Jurkat, Clone E6-1 (cell line): ENCODE measurements around the gene APBB1IP. TPM values are rescaled to one million over a fixed set of nuclear protein-coding genes. Genes with fewer than 3 reads are reported as not detected.
"Not testable (repeated sequence)": the region's sequence is repeated elsewhere in the genome, so short reads cannot be mapped to it uniquely, and the experiment has no call there.

Source experiments
- DNase-seq: peaks from one replicate; pipeline ENCODE4 v3.0.0-alpha.2; 2011; ENCODE audit warnings: low read depth, low spot score
- H3K4me3 ChIP-seq: 2 replicates; pipeline ENCODE4 v1.5.1; 2011; ENCODE audit warnings: mild to moderate bottlenecking, low read length, control low read depth, moderate library complexity
- polyA plus RNA-seq: library from polyadenylated mRNA; unstranded; fragments of >200 nt; gene quantifications from one replicate; pipeline ENCODE4 v1.2.1, GENCODE V29; 2012; ENCODE audit warnings: missing spikeins; ENCODE audit not compliant: insufficient read length, insufficient read depth

The APBB1IP gene
- 36.8 TPM for polyA plus RNA-seq

DNA sequence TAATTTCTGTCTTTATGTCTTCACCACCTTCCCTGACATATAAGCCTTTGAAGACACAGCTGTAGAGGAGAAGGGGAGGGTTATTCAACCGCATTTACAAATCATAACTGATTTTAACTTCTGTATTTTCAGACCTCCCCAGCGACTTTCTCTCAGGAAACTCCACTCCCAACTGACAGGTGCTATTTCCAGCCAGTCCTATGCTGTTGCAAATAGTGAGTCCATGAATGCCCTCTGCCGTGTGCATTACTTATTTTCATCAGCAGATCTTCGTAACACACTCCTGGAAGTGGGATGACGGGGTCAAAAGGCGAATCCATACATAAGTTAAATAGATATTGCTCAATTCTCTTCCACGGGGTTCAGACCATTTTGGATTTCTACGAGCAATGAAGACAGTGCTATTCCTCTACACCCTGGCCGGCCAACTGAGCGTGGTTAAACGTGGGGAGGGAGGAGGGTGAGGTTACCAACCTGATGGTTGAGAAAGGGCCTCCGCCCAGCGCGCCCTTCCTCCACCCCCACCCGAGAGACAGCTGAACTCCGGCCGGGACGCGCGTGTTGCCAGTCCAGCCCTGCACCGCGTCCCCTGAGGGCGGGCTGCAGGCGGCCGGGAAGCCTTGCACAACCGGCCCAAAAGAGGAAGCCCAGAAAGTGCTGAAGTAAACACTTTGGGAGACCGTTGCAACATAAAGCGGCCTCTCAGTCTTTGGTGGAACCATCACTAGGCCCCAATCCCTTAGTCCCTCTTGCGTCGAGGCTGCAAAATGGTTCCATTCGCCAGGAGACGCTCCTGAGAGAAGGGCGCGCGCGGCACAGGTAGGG, at the start of gene APBB1IP:
APBB1IP (plus strand) TSS at position 705 of the 825 bp plus-strand sequence. CDS start 53,986 bp downstream, outside the sequence.
- H3K4me3 ChIP-seq, result peak within 1 kb of the TSS; percentile 86
- DNase-seq, result peak; percentile 95

DNA sequence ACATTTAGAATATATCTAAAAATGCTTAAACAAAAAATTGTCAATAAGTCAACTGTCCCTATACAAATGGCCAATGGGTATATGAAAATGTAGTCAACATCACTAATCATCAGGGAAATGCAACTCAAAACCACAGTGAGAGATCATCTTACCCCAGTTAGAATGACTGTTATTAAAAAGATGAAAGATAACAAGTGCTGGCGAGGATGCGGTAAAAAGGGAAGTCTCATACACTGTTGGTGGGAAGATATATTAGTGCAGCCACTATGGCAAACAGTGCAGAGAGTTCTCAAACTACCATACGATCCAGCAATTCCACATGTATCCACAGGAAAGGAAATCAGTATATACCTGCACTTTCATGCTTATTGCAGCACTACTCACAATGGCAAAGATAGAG, 48.6 kb upstream of the APBB1IP start:
- no peak for DNase-seq
- H3K4me3 ChIP-seq, result no peak overlapping the region

- no peak overlapping the region for H3K4me3 ChIP-seq
- no peak for DNase-seq
Observed at GRCh38 chr10:26391701-26392695, 46.1 kb upstream of the APBB1IP start.

DNA sequence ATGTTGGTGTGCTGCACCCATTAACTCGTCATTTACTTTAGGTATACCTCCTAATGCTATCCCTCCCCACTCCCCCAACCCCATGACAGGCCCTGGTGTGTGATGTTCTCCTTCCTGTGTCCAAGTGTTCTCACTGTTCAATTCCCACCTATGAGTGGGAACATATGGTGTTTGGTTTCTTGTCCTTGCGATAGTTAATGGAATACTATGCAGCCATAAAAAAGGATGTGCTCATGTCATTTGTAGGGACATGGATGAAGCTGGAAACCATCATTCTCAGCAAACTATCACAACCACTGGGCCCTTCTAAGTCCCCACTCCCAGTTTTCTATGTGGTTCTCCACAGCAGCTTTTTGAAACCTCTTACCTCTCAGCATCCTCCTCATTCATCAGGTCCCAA, 39.8 kb upstream of the APBB1IP start:
- not testable (repeated sequence) for H3K4me3 ChIP-seq, DNase-seq

GRCh38 chr10:26407406-26407969, 30.7 kb upstream of the APBB1IP start:
- DNase-seq, result no peak
- H3K4me3 ChIP-seq, result no peak overlapping the region

GRCh38 chr10:26408858-26409494, 29.2 kb upstream of the APBB1IP start:
- DNase-seq, result no peak

GRCh38 chr10:26410356-26410755, 27.8 kb upstream of the APBB1IP start:
- no peak for DNase-seq
- H3K4me3 ChIP-seq, result no peak overlapping the region

More at GRCh38 chr10:26408858-26409494, 29.2 kb upstream of the APBB1IP start:
- H3K4me3 ChIP-seq, result no peak overlapping the region

GRCh38 chr10:26412932-26413331, 25.2 kb upstream of the APBB1IP start:
- no peak for DNase-seq
- no peak overlapping the region for H3K4me3 ChIP-seq

DNA sequence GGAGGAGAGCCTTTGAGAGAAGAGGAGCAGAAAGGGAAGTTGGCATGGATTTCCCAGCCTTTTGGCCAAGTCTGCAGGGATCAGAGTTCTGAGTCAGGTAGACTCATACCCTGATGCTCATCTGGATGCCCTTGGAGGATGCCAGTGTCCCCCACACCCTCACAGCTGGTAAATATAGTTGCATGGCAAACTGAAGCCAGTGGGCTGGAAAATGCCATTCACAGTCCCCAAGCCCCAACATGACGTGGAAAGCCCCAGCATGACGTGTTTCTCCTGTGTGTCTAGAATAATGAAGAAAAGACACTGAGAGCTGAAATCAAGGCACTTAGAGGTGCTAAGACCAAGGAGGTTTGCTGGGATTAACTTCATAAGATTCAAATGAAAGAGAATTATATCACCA, 24.8 kb upstream of the APBB1IP start:
- no peak overlapping the region for H3K4me3 ChIP-seq
- no peak for DNase-seq

GRCh38 chr10:26417136-26417535, 21.0 kb upstream of the APBB1IP start:
- no peak overlapping the region for H3K4me3 ChIP-seq
- DNase-seq, result no peak

- DNase-seq, result no peak
Observed at GRCh38 chr10:26422977-26423376, 15.2 kb upstream of the APBB1IP start.

GRCh38 chr10:26423722-26424121, 14.4 kb upstream of the APBB1IP start:
- no peak for DNase-seq
- no peak overlapping the region for H3K4me3 ChIP-seq

More at GRCh38 chr10:26422977-26423376, 15.2 kb upstream of the APBB1IP start:
- no peak overlapping the region for H3K4me3 ChIP-seq

DNA sequence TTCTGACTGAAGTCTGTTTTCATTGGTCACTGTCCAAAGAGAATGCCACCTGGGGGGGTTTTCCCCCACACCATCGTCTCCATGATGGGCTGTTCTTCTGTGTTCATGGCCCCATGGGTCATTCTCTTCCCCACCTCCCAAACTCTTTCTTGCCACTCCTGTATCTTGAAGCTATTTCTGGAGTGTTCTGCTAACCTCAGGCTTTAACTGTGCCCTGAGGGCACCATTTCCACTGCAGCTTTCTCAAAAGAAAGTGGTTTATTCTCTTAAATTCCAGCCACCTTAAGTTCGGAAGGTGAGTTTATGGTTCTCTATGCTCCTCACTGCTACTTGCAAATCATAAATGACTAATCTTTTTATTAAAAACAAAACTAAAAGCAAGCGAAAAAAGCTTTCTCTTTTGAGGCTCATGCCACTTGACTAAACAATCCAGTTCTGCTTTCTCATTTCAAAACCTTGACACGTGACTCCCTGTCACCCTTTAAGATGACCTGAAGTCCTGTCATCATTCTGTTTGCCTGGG, 7.4 kb upstream of the APBB1IP start:
- no peak for DNase-seq
- H3K4me3 ChIP-seq, result no peak overlapping the region

DNA sequence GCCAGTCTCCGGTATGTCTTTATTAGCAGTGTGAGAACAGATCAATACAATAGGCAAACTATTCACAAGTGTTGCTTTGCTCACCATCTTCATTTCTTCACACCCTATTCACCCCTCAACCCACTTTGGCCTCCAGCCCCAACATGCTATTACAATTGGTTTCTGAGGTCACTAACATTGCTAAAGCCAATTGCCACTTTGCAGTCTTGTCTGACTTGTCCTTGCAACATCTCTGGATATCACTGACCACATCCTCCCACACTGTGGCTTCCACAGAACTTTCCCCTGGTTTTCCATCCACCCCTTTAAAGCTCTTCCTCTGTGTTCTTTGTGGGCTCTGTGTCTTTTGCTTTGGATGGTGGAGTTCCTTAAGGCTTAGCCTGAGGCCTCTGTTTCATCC, 5.2 kb upstream of the APBB1IP start:
- H3K4me3 ChIP-seq, result no peak overlapping the region
- no peak for DNase-seq

DNA sequence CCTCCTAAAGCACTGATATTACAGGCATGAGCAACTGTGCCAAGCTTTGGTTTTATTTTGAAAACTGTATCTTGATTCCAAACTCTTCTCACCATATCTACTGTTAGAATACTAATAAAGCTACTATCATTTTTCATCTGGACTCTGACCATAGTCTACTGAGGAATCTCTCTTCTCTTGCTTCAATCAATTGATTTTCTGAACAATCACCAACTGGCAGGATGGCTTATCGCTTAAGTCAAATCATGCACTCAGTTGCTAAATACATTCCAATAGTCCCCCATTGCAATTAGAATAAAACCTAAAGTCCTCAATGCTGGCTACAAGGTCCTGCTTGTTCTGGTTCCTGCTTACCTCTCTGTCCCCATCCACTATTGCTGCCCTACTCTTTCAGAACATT, 2.3 kb upstream of the APBB1IP start:
- H3K4me3 ChIP-seq, result no peak overlapping the region
- no peak for DNase-seq

- DNase-seq, result no peak
Observed at GRCh38 chr10:26436848-26437247, 1.3 kb upstream of the APBB1IP start.

GRCh38 chr10:26438534-26439341, 597 bp downstream of the APBB1IP start:
- H3K4me3 ChIP-seq, result peak overlapping the region; percentile 86
- DNase-seq, result no peak

More at GRCh38 chr10:26436848-26437247, 1.3 kb upstream of the APBB1IP start:
- H3K4me3 ChIP-seq, result no peak overlapping the region; the same call in 1 of the 2 replicates
